Endodermal cell (in vitro differentiated cells): ENCODE measurements around the gene SLIT1. TPM values are rescaled to one million over a fixed set of nuclear protein-coding genes. Genes with fewer than 3 reads are reported as not detected.

ENCODE experiments used
- DNase-seq: peaks from one replicate; pipeline ENCODE4 v3.0.0-alpha.2; 2017
- H3K27ac ChIP-seq: 2 replicates; pipeline ENCODE4 v1.5.1; 2013; ENCODE audit warnings: mild to moderate bottlenecking, low read depth, low read length, moderate library complexity
- H3K27me3 ChIP-seq: 2 replicates; pipeline ENCODE4 v1.6.1; 2013; ENCODE audit warnings: mild to moderate bottlenecking, low read length, moderate library complexity; ENCODE audit not compliant: insufficient read depth, control insufficient read depth, poor library complexity, severe bottlenecking
- H3K36me3 ChIP-seq: 2 replicates; pipeline ENCODE4 v1.7.0; 2013; ENCODE audit warnings: mild to moderate bottlenecking, low read length, moderate library complexity; ENCODE audit not compliant: control insufficient read depth, insufficient read depth
- H3K4me1 ChIP-seq: one replicate; pipeline ENCODE4 v1.7.0; 2013; ENCODE audit warnings: low read length; ENCODE audit not compliant: control insufficient read depth, insufficient read depth
- H3K4me3 ChIP-seq: 2 replicates; pipeline ENCODE4 v1.5.1; 2013; ENCODE audit warnings: mild to moderate bottlenecking, low read length, moderate library complexity
- H3K9ac ChIP-seq: 2 replicates; pipeline ENCODE4 v1.6.1; 2013; ENCODE audit warnings: mild to moderate bottlenecking, low read length, moderate library complexity; ENCODE audit not compliant: poor library complexity, severe bottlenecking; ENCODE audit errors: extremely low read depth
- H3K9me3 ChIP-seq: 2 replicates; pipeline ENCODE4 v1.6.1; 2013; ENCODE audit warnings: mild to moderate bottlenecking, low read length, moderate library complexity; ENCODE audit not compliant: control insufficient read depth
- H3K27ac Mint-ChIP-seq: 2 replicates; pipeline ENCODE4 v1.8.0; 2020; ENCODE audit warnings: mixed read lengths
- H3K27me3 Mint-ChIP-seq: 2 replicates; pipeline ENCODE4 v1.8.0; 2021; ENCODE audit warnings: mild to moderate bottlenecking, mixed read lengths; ENCODE audit not compliant: insufficient read depth
- H3K36me3 Mint-ChIP-seq: 2 replicates; pipeline ENCODE4 v1.8.0; 2020; ENCODE audit warnings: low read depth, mixed read lengths
- H3K4me1 Mint-ChIP-seq: 2 replicates; pipeline ENCODE4 v1.8.0; 2020; ENCODE audit warnings: mixed read lengths
- H3K4me3 Mint-ChIP-seq: 2 replicates; pipeline ENCODE4 v1.8.0; 2020; ENCODE audit warnings: mild to moderate bottlenecking, moderate library complexity, mixed read lengths
- H3K9me3 Mint-ChIP-seq: 2 replicates; pipeline ENCODE4 v1.8.0; 2020; ENCODE audit warnings: mild to moderate bottlenecking, mixed read lengths
- CTCF ChIP-seq: fragments of 200-600 bp; sonication (generic); conservative IDR thresholded peaks from 2 replicates; pipeline ENCODE4 v1.5.0; 2021; ENCODE audit warnings: antibody characterized with exemption, mild to moderate bottlenecking
- WGBS, 2 experiments: methylation state at CpG; one replicate each; pipeline versions ENCODE4 v1.1.5 to v1.1.7; 2013; ENCODE audit warnings: missing lambda C conversion rate in 2 of 2, mixed read lengths in 1 of 2; ENCODE audit not compliant: insufficient coverage in 1 of 2, insufficient read length in 1 of 2; 5-methylcytosine and 5-hydroxymethylcytosine counted together
- total RNA-seq, 2 donors: library from RNA; stranded (reverse); fragmentation: NEBNext Ultra II Directional in 1 of 2; extraction: Animal tissue kit (Norgen Biotek cat#: 25700) in 1 of 2; gene quantifications; 2 replicates in 1 of 2; 3 replicates in 1 of 2; pipeline ENCODE4 v1.2.1, GENCODE V29; 2021

The SLIT1 gene
- total RNA-seq, 2 donors from 2014 or later = 0.97 to 2.4 TPM

DNA sequence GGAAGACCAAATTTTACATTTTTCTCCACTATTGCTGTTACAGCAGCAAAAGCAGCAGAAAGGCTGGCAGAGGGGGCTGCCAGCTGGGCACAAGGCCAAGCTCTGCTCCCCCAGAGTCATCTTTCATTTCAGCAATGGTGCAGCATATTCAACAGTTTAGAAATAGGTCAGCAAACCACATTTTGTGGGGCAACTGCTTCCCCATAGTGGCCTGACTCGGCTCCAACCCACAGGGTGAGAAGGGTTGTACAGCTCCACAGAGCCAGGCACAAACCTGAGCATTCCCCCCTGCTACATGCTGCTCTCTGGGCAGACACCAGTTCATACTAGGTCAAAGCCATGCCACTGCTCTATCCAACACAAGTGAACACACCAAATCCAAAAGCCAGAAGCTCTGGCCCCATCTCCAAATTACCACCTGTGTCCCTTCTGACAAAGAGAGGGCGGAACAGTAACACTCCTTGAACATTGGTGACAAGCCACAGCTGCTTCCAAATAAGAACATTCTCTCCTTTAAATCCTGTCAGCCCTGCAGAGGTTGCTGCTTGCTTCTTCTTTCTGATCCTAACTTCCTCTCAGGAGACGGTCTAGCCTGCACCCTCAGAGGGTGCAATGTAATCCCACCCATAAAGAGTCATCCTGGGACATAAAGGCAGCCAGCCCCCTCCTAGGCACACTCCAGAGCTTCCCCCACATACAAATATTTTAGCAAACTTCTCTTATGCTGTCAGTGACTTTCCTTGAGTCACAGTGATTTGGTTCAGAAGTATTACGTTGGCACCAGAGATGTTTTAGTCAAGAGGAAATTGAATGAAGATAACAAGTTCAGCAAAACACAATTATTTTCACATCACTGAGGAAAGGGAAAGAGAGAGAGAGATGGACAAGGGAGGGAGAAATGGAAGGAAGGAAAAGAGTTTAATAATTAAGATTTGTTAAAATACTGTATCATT, 39.0 kb upstream of the SLIT1 start:
- Histone ChIP-seq H3K27ac (no peak overlapping the region), H3K36me3 (peaks cover 43% of the 10 kb centered on the region), H3K9ac (no peak overlapping the region), H3K9me3 (no peaks in the 10 kb centered on the region), H3K4me1 (peaks cover 9% of the 10 kb centered on the region), H3K27me3 (no peaks in the 10 kb centered on the region), H3K4me3 (no peak overlapping the region)
- H3K9me3 Mint-ChIP-seq = no peaks in the 10 kb centered on the region
- 89 to 92% methylated on average over 2 to 3 of the region's 4 CpGs for WGBS, 2 experiments
- no peak overlapping the region for H3K4me3 Mint-ChIP-seq
- no peak for DNase-seq
- no peaks in the 10 kb centered on the region for H3K27me3 Mint-ChIP-seq
- H3K4me1 Mint-ChIP-seq = peaks cover 31% of the 10 kb centered on the region
- H3K36me3 Mint-ChIP-seq = peaks cover 13% of the 10 kb centered on the region
- no peak for TF ChIP-seq CTCF
- no peak overlapping the region for H3K27ac Mint-ChIP-seq

DNA sequence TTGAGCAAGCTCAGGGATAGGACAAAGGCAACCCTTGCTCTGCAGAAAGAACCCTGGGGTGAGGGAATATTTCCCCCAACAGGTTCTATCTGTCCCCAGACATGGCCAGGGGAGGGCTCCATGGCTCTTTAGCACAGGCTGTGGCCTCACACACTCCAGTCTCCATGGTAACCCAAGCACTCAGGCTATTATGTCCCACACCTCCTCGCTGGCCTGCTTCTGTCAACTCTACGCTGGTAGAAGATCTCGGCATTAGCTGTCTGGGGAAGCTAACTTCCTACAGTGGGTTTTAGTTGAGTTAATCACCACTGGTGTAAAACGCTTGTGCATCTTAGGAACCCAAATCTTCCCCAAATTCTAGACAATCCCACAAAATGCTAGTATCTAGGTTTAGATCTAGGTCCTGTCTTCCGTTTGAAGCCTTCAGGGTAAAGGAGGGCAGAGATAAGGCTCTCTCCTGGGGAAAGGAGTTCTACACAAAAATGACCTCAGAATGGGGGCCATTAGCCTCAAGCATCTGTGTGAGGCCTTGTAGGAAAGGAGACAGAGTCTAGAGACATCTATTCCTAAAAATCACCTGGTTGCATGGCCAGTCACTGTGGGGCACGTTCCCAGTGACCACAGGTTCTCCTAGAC, 36.7 kb upstream of the SLIT1 start:
- Histone ChIP-seq H3K9ac (peak overlapping the region; percentile 3), H3K4me3 (no peak overlapping the region), H3K4me1 (peaks cover 9% of the 10 kb centered on the region), H3K36me3 (peaks cover 25% of the 10 kb centered on the region), H3K27me3 (no peaks in the 10 kb centered on the region), H3K27ac (no peak overlapping the region), H3K9me3 (no peaks in the 10 kb centered on the region)
- WGBS, 2 experiments = 68 to 100% methylated on average over 1 to 6 of the region's 6 CpGs
- TF ChIP-seq CTCF = no peak
- Mint-ChIP-seq H3K36me3 (peaks cover 8% of the 10 kb centered on the region), H3K4me3 (no peak overlapping the region), H3K27me3 (no peaks in the 10 kb centered on the region), H3K4me1 (peaks cover 31% of the 10 kb centered on the region), H3K27ac (no peak overlapping the region), H3K9me3 (no peaks in the 10 kb centered on the region)
- DNase-seq = peak; percentile 85

DNA sequence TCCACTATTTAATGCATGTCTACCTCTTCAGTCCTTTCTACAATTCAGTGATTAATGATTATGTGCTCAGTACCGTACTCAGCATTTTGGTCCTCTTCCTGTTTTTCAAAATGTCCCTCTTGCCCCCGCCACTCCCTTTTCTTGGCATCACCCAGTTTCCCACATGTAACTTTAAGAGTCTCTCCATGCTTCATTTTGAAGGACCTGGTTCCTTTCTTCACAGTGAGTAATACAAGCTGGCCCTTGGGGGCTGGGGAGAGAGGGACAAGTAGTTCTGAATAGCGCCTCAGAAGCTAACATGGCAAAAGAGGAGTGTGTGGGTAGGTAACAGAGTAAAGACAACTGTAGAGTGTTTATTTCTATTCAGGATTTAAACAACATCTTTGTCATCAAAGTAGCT, 34.6 kb upstream of the SLIT1 start:
- Histone ChIP-seq H3K9me3 (no peaks in the 10 kb centered on the region), H3K36me3 (peaks cover 10% of the 10 kb centered on the region), H3K27me3 (no peaks in the 10 kb centered on the region), H3K9ac (no peak overlapping the region), H3K27ac (no peak overlapping the region), H3K4me1 (peaks cover 9% of the 10 kb centered on the region), H3K4me3 (no peak overlapping the region)
- H3K4me3 Mint-ChIP-seq = no peak overlapping the region
- H3K9me3 Mint-ChIP-seq = no peaks in the 10 kb centered on the region
- H3K27ac Mint-ChIP-seq = no peak overlapping the region
- no peak for DNase-seq
- WGBS, 2 experiments = 90 to 95% methylated on average over 2 to 3 of the region's 3 CpGs
- no peak for TF ChIP-seq CTCF
- no peaks in the 10 kb centered on the region for H3K27me3 Mint-ChIP-seq
- H3K36me3 Mint-ChIP-seq = peaks cover 8% of the 10 kb centered on the region
- peaks cover 38% of the 10 kb centered on the region for H3K4me1 Mint-ChIP-seq
